ENCODE results near the gene PPP1R14B.

DNA sequence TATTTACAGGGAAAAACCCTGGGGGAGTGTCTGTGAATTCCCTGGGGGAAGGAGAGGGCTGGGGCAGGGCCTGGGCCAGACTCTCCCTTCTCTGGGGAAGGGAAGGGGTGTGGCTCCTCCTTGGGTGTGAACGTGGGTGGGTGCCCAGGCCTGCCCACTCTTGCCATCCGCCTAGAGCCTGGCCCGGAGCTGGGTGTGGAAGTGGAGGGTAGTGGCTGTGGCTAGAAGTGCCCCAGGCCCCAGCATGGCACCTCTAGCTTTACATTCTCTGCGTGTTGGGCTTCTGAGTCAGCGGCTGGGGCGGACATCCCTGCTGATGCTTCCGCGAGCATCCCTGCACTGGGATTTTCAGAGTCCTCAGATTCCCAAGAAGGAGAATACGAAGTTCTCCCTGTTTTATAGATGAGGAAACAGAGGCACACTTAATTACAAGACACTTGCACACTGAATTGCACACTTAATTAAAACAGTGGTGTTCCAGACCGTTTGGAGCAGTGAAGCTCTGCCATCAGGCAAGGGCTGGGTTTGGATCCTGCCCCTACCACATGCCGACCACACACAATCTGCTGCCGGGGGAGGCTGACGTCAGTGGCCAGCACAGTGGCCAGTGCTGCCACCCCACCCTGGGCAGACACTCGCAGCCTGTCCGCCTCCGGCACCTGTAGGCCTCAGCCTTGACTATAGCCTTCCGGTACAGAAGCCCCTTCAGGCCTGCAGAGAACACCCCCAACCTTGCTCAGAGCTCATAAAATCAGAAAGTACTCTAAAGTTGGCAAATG is 30.1 kb upstream of the PPP1R14B start:
- no peak for TF ChIP-seq POLR2A (IDR thresholded peaks at IDR 0.05; ENCODE audit: insufficient read depth in 1 of 2, low read depth in 2 of 2, low read length in 2 of 2)
- TF ChIP-seq, protein P1, sequence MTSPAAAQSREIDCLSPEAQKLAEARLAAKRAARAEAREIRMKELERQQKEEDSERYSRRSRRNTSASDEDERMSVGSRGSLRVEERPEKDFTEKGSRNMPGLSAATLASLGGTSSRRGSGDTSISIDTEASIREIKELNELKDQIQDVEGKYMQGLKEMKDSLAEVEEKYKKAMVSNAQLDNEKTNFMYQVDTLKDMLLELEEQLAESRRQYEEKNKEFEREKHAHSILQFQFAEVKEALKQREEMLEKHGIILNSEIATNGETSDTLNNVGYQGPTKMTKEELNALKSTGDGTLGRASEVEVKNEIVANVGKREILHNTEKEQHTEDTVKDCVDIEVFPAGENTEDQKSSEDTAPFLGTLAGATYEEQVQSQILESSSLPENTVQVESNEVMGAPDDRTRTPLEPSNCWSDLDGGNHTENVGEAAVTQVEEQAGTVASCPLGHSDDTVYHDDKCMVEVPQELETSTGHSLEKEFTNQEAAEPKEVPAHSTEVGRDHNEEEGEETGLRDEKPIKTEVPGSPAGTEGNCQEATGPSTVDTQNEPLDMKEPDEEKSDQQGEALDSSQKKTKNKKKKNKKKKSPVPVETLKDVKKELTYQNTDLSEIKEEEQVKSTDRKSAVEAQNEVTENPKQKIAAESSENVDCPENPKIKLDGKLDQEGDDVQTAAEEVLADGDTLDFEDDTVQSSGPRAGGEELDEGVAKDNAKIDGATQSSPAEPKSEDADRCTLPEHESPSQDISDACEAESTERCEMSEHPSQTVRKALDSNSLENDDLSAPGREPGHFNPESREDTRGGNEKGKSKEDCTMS (CRISPR knock-in tag; conservative IDR thresholded peaks at IDR 0.05): no peak
- no peak for TF ChIP-seq NR3C1 (CRISPR knock-in tag; IDR thresholded peaks at IDR 0.05)
- no peak for TF ChIP-seq MAFK (conservative IDR thresholded peaks at IDR 0.05 in 1 of 2, IDR thresholded peaks at IDR 0.05 in 1 of 2; ENCODE audit: low read length in 2 of 2)
- TF ChIP-seq FOXA3 (CRISPR knock-in tag; IDR thresholded peaks at IDR 0.05): no peak

Data from HepG2 (cell line).